ENCODE data around the gene FDX1.

The FDX1 gene

GRCh38 chr11:110467556-110467955 lies 37.8 kb downstream of the FDX1 start:
- no peak for DNase-seq (ENCODE audit: low spot score)

- DNase-seq (ENCODE audit: low spot score), result no peak
Observed at GRCh38 chr11:110468121-110468520, 38.4 kb downstream of the FDX1 start.

- DNase-seq (ENCODE audit: low spot score), result no peak
Observed at GRCh38 chr11:110469127-110469526, 39.4 kb downstream of the FDX1 start.

GRCh38 chr11:110470716-110471115 lies 41.0 kb downstream of the FDX1 start:
- DNase-seq (ENCODE audit: low spot score), result no peak

GRCh38 chr11:110471371-110471770 lies 41.6 kb downstream of the FDX1 start:
- no peak for DNase-seq (ENCODE audit: low spot score)

GRCh38 chr11:110472858-110473257 lies 43.1 kb downstream of the FDX1 start:
- DNase-seq (ENCODE audit: low spot score), result no peak

- DNase-seq (ENCODE audit: low spot score), result no peak
Observed at GRCh38 chr11:110473706-110474105, 44.0 kb downstream of the FDX1 start.

GRCh38 chr11:110474578-110474977 lies 44.8 kb downstream of the FDX1 start:
- no peak for DNase-seq (ENCODE audit: low spot score)

GRCh38 chr11:110475671-110476070 lies 45.9 kb downstream of the FDX1 start:
- DNase-seq (ENCODE audit: low spot score), result no peak

GRCh38 chr11:110478410-110478809 lies 48.7 kb downstream of the FDX1 start:
- DNase-seq (ENCODE audit: low spot score), result no peak

- no peak for DNase-seq (ENCODE audit: low spot score)
Observed at GRCh38 chr11:110479108-110480101, 49.7 kb downstream of the FDX1 start.

GRCh38 chr11:110481523-110481922 lies 51.8 kb downstream of the FDX1 start:
- DNase-seq (ENCODE audit: low spot score), result no peak

- DNase-seq (ENCODE audit: low spot score), result no peak
Observed at GRCh38 chr11:110486156-110486555, 56.4 kb downstream of the FDX1 start.

- DNase-seq (ENCODE audit: low spot score), result no peak
Observed at GRCh38 chr11:110488446-110488845, 58.7 kb downstream of the FDX1 start.

- DNase-seq (ENCODE audit: low spot score), result no peak
Observed at GRCh38 chr11:110490886-110491285, 61.1 kb downstream of the FDX1 start.

- peak; percentile 50 for DNase-seq (ENCODE audit: low spot score)
Observed at GRCh38 chr11:110491577-110492320, 62.0 kb downstream of the FDX1 start.

GRCh38 chr11:110492321-110492685 lies 62.6 kb downstream of the FDX1 start:
- DNase-seq (ENCODE audit: low spot score), result no peak

- DNase-seq (ENCODE audit: low spot score), result no peak
Observed at GRCh38 chr11:110493346-110493745, 63.6 kb downstream of the FDX1 start.

GRCh38 chr11:110497231-110497978 lies 67.7 kb downstream of the FDX1 start:
- no peak for DNase-seq (ENCODE audit: low spot score)

GRCh38 chr11:110501428-110501827 lies 71.7 kb downstream of the FDX1 start:
- no peak for DNase-seq (ENCODE audit: low spot score)

GRCh38 chr11:110505528-110506284 lies 76.0 kb downstream of the FDX1 start:
- DNase-seq (ENCODE audit: low spot score), result no peak
